Activated CD4-positive, alpha-beta T cell treated with anti-CD3 and anti-CD28 coated beads, Interleukin-2, Interleukin-4, amounts not matched to agents 100 ng/mL and 50 ng/mL, durations not matched to agents 16 hours and 8 hours (primary cell): ENCODE results near the gene EML1.

Experiments used
- DNase-seq: peaks from one replicate; pipeline ENCODE4 v3.0.0-alpha.2; 2020; ENCODE audit warnings: low spot score

EML1 gene

GRCh38 chr14:99938376-99938775 is 145.2 kb downstream of the EML1 start:
- no peak for DNase-seq

GRCh38 chr14:99938896-99939295 is 145.7 kb downstream of the EML1 start:
- DNase-seq, result no peak

GRCh38 chr14:99939421-99939820 is 146.2 kb downstream of the EML1 start:
- no peak for DNase-seq

GRCh38 chr14:99940064-99940463 is 146.9 kb downstream of the EML1 start:
- no peak for DNase-seq

- DNase-seq, result no peak
Measured at GRCh38 chr14:99941211-99941610, 148.0 kb downstream of the EML1 start.

- no peak for DNase-seq
Measured at GRCh38 chr14:99943620-99944019, 150.4 kb downstream of the EML1 start.

- DNase-seq, result no peak
Measured at GRCh38 chr14:99944241-99944651, 151.0 kb downstream of the EML1 start.

GRCh38 chr14:99945732-99946651 is 152.8 kb downstream of the EML1 start:
- DNase-seq, result peak; percentile 36

- DNase-seq, result peak; percentile 50
Measured at GRCh38 chr14:99946652-99947489, 153.7 kb downstream of the EML1 start.

GRCh38 chr14:99947695-99948094 is 154.5 kb downstream of the EML1 start:
- no peak for DNase-seq

GRCh38 chr14:99949011-99949732 is 156.0 kb downstream of the EML1 start:
- DNase-seq, result peak; percentile 13

GRCh38 chr14:99950181-99950580 is 157.0 kb downstream of the EML1 start:
- DNase-seq, result no peak

- no peak for DNase-seq
Measured at GRCh38 chr14:99951085-99951484, 157.9 kb downstream of the EML1 start.

- DNase-seq, result no peak
Measured at GRCh38 chr14:99952039-99952438, 158.8 kb downstream of the EML1 start.

- DNase-seq, result no peak
Measured at GRCh38 chr14:99952453-99952852, 159.2 kb downstream of the EML1 start.

GRCh38 chr14:99955826-99956455 is 162.7 kb downstream of the EML1 start:
- no peak for DNase-seq

- no peak for DNase-seq
Measured at GRCh38 chr14:99958380-99958779, 165.2 kb downstream of the EML1 start.

- no peak for DNase-seq
Measured at GRCh38 chr14:99961826-99962518, 168.8 kb downstream of the EML1 start.

- no peak for DNase-seq
Measured at GRCh38 chr14:99964979-99965378, 171.8 kb downstream of the EML1 start.

- DNase-seq, result no peak
Measured at GRCh38 chr14:99966037-99966835, 173.0 kb downstream of the EML1 start.
